ENCODE results near the gene TNXB. TPM values are rescaled to one million over a fixed set of nuclear protein-coding genes. Genes with fewer than 3 reads are reported as not detected.
"Not testable (repeated sequence)": the region's sequence is repeated elsewhere in the genome, so short reads cannot be mapped to it uniquely, and the experiment has no call there.

Gene TNXB
- polyA plus RNA-seq, 1 donor = 125 TPM

GRCh38 chr6:32112431-32112980, 3.4 kb upstream of the TNXB start:
- peak; percentile 90 for DNase-seq

- DNase-seq = peak; percentile 54
Measured at GRCh38 chr6:32111424-32112066, 2.4 kb upstream of the TNXB start.

GRCh38 chr6:32110632-32111031, 1.5 kb upstream of the TNXB start:
- peak; percentile 60 for DNase-seq

GRCh38 chr6:32109765-32110160, 625 bp upstream of the TNXB start:
- DNase-seq = no peak

GRCh38 chr6:32108727-32109113, 418 bp downstream of the TNXB start:
- DNase-seq = no peak

- DNase-seq = peak; percentile 83
Measured at GRCh38 chr6:32108094-32108627, 977 bp downstream of the TNXB start.

- no peak for DNase-seq
Measured at GRCh38 chr6:32107406-32107805, 1.7 kb downstream of the TNXB start.

- no peak for DNase-seq
Measured at GRCh38 chr6:32105433-32105832, 3.7 kb downstream of the TNXB start.

GRCh38 chr6:32102255-32102654, 6.9 kb downstream of the TNXB start:
- DNase-seq = no peak

GRCh38 chr6:32100251-32100650, 8.9 kb downstream of the TNXB start:
- DNase-seq = not testable (repeated sequence)

- DNase-seq = no peak
Measured at GRCh38 chr6:32097364-32097763, 11.8 kb downstream of the TNXB start.

- no peak for DNase-seq
Measured at GRCh38 chr6:32096394-32097258, 12.5 kb downstream of the TNXB start.

- no peak for DNase-seq
Measured at GRCh38 chr6:32096087-32096393, 13.1 kb downstream of the TNXB start.

- DNase-seq = no peak
Measured at GRCh38 chr6:32095338-32096086, 13.6 kb downstream of the TNXB start.

- no peak for DNase-seq
Measured at GRCh38 chr6:32092760-32093497, 16.2 kb downstream of the TNXB start.

GRCh38 chr6:32089082-32089828, 19.9 kb downstream of the TNXB start:
- DNase-seq = no peak

- no peak for DNase-seq
Measured at GRCh38 chr6:32088487-32089049, 20.6 kb downstream of the TNXB start.

- DNase-seq = peak; percentile 77
Measured at GRCh38 chr6:32087574-32088486, 21.3 kb downstream of the TNXB start.

GRCh38 chr6:32086661-32087573, 22.2 kb downstream of the TNXB start:
- no peak for DNase-seq

Data from hindlimb muscle (tissue), 1 donor.